ENCODE measurements around the gene RASAL1.
"Not testable (repeated sequence)": the region's sequence is repeated elsewhere in the genome, so short reads cannot be mapped to it uniquely, and the experiment has no call there.

RASAL1 gene

DNA sequence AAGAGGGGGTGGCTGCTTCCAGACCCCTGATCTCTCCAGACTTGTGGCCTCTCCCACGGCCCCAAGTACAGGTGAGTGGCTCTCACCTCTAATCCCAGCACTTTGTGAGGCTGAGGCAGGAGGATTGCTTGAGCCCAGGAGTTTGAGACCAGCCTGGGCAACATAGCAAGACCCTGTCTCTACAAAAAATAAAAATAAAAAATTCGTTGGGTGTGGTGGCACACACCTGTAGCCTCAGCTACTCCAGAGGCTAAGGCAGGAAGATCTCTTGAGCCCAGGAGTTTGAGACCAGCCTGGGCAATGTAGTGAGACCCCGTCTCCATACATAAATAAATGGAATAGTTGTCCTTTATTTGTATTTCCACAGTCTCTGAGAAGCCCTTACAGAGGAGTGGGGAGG is 6.2 kb upstream of the RASAL1 start:
- DNase-seq: not testable (repeated sequence)

DNA sequence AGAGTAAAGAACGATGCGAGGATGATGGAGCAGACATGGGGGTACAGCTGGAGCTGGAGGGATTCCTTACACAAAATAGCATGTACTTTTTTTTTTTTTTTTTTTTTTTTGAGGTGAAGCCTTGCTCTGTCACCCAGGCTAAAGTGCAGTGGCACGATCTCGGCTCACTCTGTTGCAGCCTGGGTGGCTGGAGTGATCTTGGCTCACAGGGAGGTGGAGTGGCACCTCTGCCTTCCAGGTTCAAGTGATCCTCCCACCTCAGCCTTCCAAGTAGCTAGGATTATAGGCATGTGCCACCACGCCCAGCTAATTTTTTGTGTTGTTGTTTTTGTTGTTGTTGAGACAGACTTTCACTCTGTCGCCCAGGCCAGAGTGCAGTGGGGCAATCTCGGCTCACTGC is 5.1 kb upstream of the RASAL1 start:
- DNase-seq: no peak

DNA sequence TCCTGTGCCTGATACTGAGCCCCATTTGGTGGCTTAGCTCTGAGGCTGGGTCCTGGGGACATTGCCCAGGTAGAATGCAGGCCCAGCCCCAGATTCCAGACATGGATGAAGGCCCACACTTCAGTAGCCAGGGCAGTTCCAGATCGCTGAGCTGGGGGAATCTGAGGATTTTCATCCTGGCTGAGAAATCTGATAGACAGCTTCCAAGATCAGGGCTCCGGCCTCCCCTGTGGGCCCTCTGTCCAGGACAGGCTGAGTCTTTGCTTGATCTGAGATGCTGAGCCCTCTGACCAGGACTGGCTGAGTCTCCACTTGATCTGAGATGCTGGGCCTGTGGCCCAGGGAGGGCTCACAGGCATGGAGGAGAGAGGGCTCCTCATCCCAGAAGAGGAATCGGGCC is 3.3 kb upstream of the RASAL1 start:
- no peak for DNase-seq

DNA sequence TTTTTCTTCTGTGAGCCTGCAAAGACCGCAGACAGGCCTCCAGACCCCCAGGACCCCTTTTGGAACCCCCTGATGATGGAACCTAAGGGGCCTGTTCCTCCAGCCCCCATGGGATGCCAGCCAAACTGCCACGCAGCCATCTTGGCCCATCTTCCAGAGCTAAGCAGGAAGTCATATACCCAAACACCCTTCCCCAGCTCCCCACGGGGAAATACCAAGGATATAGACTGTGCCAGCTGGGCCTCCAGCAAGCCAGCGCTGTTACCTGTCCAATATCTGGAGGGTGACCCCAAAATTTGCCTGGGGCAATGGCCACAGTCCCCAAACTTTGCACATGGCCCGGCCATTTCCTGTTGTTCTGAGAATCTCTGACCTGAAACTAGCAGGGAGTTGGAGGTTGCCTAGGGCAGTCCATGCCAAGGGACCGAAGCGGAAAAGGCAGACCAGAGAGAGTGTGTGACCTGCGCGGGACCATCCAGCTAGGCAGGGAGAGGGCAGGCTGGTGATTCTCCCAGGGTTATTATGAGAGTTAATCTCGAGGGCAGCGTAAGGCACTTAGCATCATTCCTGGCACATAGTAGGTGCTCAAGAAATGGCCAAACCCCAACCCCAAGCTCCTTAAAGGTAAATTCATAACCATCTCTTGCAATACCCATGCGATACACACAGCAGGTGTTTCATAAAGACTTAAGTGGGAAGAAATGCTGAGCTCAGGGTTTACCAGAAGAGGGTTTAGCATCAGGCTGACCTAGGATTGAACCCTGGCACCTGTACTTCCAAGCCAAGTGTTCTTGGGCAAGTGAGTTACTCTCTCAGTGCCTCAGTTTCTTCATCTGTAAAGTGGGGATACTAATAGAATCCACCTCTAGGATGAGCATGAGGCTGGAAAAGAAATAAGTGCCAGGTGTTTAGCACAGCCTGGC is 2.6 kb upstream of the RASAL1 start:
- no peak for DNase-seq

DNA sequence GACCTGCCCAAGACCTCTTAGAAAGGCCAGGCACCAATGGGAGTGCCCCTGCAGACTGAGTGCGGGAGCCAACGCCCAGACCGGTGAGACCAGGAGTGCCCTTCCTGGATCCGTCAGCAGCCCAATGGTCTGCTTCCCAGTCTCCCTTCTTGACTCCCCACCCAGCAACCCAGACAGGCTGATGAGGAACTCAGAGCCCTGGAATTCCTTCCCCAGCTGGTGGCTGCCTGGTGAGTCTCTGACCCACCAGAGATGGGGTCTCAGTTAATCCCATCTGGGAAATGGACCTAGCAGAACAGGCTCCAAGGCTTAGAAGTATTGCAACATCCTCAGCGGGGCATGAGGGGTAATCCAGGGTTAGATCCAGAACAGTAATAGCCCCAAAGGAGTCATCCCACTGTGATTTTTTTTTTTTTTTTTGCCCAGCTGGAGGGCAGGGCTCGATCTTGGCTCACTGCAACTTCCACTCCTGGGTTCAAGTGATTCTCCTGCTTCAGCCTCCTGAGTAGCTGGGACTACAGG is 1.5 kb upstream of the RASAL1 start:
- DNase-seq: no peak

DNA sequence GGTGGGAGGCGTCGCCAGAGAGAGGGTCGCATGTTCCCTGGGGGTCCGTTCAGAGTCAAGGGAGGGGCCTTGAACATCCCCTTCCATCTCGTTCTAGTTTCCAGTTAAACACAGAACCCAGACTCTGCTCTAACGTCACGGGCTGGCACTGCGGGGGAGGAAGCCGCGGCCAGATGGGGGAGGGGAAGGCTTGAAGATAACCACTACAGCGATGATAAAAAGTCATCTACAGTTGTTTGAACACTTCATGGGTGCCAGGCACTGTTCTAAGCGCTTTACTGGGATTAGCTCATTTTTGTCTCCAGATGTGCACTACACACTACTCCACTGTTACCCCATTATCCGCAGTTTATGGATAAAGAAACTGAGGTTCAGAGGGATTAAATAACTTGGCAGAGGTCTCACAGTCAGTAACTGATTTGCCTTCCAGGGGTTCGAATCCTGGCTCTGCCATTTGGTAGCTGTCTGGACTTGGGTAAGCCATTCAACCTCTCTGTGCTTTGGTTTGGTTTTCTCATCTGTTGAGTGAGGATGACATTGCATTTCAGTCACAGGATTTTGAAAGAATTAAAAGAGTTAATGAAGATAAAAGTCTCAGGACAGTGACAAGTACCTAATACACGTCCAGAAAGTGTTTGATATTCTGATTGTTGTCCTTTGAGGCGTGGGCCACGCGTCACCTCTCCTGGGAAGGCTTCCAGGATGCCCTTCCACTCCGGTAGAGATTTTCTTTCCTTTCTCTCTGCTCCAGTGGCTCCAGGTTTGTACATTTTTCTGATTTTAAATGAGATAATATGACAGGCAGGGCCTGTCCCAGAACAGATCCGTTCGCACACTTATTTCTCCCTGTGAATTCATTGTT is 798 bp upstream of the RASAL1 start:
- peak; percentile 59 to 61 for DNase-seq

DNA sequence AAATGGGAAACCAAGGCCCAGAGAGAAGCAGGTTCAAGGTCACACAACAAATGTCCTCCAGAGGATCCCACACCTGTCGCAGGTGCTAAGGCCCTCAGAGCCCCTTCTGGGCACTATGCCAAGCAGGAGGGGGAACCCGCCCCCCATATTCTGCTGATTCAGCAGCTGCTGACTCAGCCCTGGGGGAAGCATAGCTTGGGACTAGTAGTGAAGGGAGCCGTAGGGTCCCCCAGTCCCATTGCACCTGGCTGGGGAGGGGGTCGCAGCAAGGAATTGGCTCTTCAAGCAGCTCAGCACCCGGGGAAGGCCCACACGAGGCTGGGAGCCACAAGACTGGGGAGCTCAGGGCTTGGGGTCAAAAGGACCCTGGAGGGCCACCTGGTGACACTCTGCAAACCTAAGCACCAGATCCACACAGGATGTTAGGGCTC is 1.0 kb downstream of the RASAL1 start:
- DNase-seq: no peak

DNA sequence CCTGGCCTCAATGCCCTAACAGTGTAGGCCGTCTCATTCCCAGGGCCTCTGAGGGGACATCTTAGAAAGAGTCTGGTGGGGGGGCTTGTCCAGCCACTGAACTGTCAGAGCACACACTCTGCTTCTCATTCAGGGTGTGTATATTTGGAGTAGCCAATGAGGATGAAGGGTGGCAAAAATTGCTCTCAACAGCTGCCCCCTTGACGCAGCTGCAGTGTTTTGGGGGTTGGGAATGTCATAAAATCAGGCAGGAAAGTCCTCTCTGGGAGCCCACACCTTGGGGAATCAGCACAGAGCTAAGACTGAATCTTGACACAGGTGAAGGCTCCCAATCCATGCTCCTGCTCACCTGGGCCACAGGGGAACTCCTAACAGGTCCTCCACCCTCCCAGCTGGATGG is 1.5 kb downstream of the RASAL1 start:
- no peak for DNase-seq

DNA sequence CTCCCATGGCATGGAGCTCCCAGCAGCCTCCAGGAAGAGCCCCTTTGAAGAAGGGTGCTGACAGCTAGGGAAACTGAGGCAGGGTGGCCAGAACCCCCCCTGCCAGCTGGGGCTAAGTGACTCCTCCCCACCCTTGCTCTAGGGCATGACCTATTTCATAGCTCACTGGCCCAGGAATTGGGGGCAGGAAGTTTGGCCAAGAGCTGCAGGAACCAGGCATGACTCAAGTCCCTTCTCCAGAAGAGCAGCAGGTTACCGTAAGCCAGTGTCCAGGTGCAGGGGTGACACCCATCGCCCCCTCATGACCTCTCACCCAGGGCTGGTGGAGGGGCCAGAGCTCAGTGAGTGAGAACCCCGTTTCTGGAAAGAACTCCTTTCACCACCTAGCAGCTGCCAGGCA is 1.9 kb downstream of the RASAL1 start:
- DNase-seq: no peak

DNA sequence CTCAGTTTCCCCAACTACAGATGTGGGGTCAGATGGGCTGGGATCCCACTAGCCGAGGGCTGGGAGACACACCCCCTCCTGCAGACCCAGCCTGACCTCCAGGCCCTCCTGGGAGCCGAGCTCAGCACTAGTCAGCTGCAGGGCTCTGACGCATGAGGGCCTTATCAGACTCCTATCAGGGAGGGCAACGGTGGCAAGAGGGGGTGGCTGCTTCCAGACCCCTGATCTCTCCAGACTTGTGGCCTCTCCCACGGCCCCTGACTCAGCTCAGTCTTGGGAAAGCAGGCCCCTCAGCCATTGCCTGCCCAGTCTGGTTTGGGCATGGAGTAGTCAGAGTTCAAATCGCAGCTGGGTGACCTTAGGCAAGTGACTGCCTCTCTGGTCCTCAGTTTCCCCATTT is 2.5 kb downstream of the RASAL1 start:
- no peak for DNase-seq

DNA sequence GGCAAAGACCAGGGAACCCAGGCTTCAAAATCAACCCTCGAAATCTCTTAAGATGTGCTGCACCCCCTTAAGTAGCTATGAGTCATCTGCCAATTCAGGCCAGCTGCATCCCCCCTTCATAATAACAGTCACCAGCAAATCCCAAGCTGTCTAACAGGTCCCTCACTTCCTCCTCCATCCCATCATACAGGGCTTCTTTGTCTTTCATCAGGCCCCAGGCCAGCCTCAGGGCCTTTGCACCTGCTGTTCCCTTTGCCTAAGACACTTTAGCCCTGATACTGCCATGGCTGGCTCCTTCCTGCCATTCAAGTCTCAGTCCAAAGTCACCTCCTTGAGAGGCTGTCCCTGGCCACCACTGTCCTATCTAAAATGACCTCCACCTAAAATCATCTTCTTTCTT is 4.0 kb downstream of the RASAL1 start:
- peak in 1 of 2 donors; percentile 11 for DNase-seq

DNA sequence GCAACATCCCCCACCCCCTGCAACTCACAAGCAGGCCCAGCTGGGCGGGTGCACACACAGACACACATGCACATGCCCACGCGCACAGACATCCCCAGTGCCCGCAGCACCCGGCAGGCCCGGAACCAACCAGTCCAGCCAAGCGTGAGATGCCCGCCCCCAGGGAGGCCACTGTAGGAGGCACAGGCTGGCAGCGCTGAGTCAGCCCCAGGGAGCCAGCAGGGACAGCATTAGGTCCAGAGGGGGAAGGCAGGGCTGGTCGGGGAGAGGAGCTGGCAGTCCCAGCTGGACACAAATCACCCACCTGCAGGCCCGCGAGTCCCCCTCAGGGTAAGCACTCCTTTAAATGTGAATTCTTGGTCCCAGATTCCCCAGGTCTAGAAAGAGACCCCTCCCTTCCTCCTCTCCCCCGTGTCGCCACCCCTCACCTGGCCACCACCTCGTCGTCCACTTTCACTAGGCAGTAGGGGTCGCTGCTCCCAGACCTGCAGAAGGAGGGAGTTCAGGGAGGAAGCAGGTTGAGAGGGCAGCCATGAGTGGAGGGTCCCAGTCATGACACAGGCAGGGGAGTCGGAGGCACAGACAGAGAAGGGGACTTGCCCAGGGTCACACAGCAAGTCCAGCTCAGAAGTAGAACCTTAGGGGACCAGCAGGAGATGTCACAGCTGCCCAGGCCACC is 5.0 kb downstream of the RASAL1 start:
- DNase-seq: peak; percentile 25 to 62

DNA sequence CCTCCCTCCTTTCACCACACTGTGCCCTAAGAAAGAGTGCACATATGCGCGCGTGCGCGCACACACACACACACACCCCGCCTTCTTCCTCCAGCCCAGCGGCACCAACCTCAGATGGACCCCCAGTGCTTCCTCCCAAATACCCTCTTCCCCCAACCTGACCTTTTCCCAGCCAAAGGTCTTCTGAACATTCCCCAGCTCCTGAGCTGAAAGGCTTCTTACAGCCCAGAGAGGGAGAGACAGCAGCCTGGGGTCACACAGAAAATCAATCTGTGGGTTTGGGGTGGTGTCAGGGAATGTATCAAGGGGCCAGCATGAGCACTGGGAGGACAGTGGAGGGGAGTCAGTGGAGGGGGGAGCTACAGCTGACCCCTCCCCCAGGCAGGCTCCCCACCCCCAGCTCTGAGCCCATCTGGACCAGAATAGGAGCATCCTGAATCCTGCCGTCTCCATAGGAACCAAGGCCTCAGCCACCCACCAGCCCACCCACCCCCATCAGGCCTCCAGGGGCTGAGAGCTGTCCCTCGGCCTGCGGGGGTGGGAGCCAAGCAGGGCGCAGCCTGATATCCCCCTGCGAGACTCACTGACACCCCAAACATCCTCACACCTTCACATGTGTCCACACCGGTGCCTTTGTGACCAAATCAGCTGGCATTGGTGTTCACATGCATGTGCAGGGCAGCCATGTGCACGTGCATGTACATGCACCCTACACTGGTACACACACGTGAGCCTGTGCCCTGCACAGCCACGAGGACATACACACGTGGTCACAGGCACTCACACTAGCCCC is 5.7 kb downstream of the RASAL1 start:
- no peak for DNase-seq

DNA sequence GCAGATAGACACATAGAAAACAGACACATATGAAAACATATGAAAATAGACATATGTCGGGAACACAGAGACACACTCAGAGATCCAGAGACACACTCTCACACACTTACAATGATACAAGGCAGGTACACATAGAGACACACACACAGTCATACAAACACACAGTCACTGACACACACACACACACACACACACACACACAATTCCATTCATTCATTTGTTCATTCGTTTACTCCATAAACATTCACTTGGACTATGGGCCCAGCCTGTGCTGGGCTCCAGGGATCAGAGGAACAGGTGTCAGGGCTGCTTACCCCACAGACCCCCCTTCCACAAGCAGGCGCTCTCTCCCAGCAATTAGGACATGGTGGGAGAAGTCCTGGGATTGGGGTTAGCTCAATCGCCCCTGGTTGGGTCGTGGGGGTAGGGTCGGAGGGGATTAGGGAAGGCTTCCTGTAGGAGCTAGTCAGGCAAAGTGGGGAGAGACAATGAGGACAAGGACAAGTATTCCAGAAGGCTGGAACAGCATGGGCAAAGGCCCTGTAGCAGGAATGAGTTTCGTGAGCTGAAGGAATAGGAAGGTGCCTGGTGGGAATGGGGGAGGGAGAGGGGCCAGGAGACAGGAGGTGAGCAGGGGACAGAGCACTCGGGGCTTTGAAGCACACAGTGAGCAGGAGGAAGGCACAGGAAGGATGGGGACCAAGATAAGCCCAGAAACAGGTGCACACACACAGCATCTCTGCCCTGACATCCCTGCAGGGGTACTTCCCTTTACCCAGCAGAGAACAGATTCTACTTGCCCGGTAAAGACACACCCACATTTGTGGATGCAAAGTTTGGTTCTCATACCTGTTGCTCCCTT is 6.5 kb downstream of the RASAL1 start:
- no peak for DNase-seq

DNA sequence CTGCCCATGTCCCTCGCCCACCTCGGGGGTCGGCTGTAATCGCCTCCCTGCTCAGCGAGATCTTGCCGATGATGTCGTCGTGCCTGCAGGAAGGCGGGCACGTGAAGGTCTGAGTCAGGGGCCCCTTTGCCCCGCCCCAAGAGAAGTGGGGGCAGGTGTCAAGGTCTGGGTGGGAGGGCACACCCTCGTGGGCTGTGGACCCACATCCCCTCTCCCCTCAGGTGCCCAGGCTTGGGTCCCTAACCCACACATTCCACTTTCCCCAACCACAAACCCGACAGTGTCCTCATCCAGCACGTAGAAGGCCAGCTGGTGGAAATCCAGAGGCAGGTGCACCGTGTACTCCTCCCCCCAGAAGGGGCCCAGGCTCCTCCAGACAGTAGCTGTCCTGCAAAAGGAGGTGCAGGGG is 7.8 kb downstream of the RASAL1 start:
- no peak for DNase-seq

DNA sequence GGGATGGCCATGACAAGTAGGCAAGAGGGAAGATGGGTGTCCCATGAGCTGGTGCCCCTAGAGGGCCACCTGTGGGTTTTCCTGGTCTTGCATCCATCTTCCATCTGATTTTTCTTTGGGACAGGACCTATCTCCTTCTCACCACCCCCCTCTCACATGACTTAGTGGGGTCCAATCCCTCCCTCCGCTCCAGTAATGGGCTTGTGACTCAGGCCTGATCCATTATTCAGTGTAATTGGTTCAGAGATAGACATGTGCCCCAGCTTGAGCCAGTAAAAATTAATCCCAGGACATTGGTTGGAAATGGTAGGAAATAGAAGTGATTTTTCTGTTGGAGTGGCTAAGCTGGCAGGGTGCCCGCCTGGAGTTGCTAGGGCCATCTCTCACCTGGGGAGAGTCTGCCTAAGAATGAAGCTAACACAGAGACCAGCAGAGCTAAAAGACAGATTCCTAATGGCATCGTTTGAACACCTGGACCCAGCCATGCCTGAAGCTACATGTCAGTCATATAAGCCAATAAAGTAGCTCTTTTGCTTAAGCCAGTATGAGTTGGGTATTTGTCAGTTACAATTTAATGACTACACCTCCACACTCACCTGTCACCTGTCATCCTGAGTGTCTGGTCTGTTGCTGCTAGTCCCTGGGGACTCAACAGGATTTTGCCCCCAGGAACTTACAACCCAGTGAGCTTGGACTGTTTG is 14.7 kb downstream of the RASAL1 start:
- DNase-seq: no peak

DNA sequence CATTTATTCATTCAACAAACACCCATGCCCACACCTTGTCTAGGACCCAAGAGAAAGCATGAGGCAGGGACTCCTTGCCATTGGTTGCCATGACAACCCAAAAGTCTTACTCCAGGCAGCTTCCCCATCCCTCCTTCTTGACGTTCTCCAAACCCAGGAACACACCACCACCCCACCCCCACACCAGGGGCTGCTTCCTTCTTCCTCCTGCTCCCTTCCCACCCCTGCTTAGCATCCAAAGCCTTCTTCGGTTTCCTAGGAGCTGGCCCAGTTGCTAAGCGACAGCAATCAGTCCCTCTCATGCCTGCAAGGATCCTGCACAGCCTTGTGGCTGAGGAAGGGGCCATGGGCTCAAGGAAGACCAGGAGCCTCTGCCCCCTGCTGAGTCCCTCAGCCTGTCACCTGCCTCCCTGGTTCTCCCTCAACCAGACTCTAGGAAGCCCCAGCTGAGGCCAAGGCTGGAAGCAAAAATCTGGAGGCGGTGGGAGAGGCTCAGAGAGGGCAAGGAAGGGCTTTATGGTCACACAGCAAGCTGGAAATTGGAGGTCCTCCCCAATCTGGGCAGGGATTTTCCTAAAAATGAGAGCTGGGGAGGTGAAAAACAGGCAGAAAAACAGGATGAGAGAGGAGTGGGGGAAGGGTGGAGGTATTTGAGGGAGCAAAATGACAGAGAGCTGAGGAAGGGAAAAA is 15.4 kb downstream of the RASAL1 start:
- DNase-seq: peak; percentile 11 to 26

DNA sequence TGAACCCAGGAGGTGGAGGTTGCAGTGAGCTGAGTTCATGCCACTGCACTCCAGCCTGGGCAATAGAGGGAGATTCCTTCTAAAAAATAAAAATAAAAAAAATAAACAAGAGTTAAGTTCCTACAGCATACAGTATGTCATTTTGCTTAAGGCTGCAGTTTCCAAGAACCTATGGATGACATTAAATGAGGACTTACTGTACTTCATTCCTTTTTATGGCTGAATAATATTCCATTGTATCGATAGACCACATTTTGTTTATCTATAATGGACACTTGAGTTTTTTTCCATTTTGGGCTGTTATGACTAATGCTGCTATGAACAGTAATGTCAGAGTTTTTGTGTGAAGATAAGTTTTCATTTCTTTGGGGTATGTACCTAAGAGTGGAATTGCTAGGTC is 17.4 kb downstream of the RASAL1 start:
- DNase-seq: no peak

DNA sequence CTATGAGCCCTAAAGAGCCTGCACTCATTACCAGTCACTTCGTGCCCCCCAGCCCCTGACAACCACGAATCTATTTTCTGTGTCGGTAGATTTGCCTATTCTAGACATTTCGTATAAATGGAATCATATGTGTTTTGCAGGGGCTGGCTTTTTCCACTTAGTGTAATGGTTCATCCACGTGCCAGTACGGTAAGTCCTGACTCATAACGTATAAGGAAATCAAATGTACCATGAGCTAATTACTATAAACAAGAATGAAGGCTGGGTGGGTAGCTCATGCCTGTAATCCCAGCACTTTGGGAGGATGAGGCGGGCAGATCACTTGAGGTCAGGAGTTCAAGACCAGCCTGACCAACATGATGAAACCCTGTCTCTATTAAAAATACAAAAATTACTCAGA is 17.9 kb downstream of the RASAL1 start:
- DNase-seq: not testable (repeated sequence)

DNA sequence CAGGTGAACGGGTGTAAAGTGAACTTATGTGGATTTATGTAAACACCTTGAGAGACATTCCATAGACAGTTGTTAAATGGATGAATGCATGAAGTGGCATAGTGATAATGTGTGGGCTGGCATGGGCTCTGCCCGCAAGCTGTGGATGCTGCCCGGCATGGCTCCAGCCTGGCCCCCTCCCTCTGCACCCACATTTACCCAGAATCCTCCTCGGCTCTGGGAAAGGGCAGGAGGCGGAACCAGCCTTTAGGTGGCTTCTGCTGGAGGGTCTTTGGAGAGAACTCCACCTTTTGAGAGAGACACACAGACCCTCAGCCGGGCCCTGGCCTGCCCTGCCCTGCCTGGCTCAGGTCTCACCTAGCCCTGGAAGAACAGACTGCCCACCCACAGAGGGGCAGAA is 18.7 kb downstream of the RASAL1 start:
- DNase-seq: peak in 1 of 2 donors; percentile 24

Measured in hippocampal formation (tissue), 2 donors.